HG02642 (cell line): ENCODE measurements around the gene CNN2.

Experiments used
- ATAC-seq: cut with Tn5 transposase; IDR thresholded peaks from one replicate; pipeline ENCODE4 v1.9.1; 2021; ENCODE audit warnings: mild to moderate bottlenecking; ENCODE audit not compliant: unreplicated experiment, poor library complexity

CNN2 gene

DNA sequence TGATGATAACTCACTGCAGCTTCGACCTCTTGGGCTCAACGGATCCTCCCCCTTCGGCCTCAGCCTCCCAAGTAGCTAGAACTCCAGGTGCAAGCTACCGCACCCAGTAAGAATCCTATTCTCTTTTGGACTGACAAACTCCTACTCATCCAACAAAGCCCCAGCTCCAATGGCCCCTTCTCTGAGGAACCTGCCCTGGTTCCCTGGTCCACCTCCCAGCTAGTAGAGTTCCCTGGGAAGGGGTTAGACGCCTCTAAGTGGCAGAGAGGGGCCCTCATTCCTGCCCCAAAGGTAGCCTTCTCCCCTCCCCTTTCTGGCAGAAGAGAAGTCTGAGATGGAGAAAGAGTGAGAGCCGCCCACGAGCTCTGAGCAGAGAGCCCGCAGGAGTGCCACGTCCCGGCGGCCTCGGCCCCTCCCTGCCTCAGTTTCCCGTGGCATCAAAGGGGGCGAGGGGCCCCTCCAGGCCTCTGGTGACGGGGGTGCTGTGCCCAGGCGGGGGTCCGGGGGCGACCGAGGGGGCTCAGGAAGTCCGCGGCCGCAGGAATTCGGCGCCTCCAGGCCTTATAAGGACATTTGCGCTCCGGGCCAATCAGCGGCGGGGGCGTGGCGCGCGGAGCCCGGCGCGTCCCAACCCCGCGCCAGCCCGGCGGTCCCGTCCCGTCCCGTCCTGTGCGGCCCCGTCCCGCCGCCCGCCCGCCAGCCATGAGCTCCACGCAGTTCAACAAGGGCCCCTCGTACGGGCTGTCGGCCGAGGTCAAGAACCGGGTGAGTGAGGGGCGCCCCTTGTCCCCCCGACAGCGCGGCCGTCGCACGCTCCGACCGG is at the start of gene CNN2:
Gene CNN2 (plus strand): TSS at position 649 of the 823 bp plus-strand sequence. CDS start 54 bp downstream, at position 703.
- peak; percentile 58 for ATAC-seq

DNA sequence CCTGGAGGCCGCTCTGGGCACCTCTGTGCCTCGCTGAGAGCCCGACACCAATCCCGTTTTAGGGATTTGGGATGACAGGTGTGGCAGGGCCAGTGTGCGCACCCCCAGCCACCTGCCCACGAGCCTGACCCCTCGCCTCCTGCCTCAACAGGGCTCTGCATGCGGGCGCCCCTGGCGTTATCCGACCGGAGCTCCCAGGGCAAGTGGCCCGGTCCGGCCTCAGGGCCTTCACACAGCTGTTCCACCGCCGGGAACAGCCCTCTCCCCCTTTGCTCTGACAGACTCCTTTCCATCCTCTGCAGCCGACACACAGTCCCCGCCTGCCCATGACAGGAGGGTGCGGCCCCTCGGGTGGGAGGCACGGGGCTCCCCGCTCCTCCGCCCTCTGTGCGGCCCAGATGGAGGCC is 49.3 kb upstream of the CNN2 start:
- ATAC-seq = no peak

DNA sequence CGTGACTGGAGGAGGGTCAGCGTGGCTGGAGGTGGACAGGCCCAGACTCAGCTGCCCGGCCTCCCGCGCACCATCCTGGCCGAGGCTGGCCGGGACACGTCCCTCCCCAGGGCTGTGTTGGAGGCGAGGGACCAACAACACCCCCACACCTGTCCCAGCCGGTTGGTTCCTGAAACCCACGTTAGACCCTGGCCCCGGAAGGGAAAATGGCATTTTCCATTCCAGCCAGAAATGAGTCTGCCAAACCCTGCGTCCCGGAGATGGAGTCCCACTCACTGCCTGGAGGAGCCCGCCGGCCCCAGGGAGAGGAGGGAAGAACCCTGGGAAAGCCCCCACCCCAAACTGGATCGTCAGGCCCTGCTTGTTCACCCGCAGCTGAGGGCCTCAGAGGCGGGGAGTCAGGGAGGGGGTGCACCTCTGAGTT is 47.1 kb upstream of the CNN2 start:
- no peak for ATAC-seq

DNA sequence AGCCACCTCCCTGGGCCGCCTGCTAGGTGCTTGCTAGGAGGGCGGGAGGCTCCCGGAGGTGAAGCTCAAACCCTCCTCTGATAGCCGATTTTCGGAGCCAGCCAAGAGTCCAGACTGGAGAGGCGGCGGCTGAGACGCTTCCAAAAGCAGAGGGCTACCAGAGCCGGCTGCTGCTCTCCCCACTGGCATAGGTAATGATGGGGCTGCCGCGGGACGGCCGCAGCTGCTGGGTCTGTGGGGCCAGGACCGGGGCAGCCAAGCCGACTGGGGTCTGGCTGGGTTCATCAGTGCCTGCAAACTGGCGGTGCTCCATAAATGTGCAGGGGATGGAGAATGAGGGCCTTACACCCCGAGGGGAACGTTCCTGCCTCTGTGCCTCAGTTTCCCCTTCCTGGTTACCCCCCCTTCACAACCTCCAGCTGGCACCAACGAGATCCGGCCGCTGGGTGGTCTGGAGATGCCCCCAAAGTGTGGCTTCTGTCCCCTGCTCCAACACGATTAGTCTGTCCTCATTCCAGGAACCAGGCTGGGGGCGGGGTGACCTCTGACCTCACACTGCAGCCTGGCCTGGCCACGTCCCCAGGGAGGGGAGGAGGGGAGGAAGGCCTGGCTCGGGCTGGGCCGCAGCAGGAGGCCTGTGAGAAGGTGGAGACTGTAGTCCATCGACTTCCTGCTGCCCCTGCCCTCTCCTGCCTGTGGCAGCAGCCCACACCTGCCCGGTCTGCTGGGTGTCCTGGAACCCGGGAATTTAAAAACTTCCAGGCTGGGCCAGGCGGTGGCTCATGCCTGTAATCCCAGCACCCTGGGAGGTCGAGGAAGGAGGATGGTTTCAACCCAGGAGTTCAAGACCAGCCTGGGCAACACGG is 46.0 kb upstream of the CNN2 start:
- no peak for ATAC-seq

DNA sequence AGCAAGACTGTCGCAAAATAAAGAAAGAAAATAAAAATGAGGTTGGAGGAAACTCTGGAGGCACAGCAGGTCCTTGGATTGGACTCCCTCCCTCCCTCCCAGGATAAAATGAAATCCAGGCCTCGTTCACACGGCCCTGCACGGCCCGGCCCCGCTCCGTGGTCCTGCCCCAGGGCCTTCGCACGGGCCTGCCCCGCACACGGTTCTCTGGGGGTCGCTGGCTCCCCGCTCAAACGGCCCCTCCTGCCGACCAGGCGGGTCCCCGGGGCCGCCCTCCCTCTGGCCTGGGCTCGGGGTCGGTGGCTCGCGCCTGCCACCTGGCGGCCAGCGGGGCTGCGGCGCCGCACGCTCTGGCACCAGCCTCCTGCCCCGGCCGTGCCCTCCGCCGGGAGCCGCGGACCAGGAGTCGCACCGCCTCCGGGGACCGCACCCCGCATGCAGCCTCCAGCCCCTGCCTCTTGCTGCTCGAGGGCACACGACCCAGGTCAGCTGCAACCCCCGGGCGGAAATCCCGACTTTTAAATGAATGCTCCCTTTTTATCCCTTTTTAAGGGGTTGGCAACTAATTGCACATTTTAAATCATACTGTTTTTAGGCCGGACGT is 43.7 kb upstream of the CNN2 start:
- peak; percentile 61 for ATAC-seq

DNA sequence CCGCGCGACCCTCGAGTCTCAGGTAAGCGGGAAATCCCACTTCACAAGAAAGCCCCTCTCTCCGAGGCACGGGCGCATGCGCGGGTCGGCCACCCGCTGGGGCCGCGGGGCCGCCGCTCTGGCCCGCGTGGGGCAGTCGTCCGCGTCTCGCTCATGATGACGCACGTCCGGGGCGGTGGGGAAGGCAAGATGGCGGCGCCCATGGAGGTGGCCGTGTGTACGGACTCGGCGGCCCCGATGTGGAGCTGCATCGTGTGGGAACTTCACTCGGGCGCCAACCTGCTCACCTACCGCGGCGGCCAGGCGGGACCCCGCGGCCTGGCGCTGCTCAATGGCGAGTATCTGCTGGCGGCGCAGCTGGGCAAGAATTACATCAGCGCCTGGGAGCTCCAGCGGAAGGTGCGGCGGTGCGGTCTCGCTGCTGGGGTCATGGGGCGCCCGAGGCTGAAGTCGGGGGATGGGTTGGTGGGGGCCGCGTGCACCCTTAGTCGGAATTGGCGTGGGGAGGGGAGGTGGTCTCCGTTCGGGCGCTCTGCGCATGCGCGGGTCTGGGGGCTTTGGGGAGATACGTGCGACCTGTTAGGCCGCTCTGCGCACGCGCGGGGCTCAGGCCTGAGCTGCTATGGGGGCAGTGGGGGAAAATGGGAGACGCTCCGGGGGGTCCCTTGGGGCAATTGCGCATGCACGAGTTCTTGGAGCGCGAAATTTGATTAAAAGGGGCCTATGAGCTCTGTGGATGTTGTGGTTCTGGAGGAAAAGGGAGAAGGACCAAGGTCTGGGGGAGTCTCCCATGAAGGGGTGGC is 42.0 kb upstream of the CNN2 start, which contains the start of gene WDR18:
Gene WDR18 (plus strand): TSS at position 181 of the 803 bp plus-strand sequence. CDS start 9 bp downstream, at position 190.
- peak; percentile 80 for ATAC-seq

DNA sequence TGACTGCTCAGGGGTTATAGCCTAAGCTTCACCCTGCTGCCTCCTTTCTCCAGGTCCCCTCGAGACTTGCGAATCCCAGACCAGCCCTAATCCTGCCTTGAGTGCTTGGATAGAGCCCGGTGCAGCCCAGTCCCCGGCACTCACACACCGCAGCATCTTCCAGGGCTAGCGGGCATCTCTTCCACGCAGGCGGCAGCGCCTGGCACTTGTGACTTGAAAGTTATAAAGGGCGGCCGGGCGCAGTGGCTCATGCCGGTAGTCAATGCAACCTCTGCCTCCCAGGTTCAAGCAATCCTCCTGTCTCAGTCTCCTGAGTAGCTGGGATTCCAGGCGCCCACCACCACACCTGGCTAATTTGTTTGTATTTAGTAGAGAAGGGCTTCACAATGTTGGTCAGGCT is 40.3 kb upstream of the CNN2 start:
- ATAC-seq = no peak

DNA sequence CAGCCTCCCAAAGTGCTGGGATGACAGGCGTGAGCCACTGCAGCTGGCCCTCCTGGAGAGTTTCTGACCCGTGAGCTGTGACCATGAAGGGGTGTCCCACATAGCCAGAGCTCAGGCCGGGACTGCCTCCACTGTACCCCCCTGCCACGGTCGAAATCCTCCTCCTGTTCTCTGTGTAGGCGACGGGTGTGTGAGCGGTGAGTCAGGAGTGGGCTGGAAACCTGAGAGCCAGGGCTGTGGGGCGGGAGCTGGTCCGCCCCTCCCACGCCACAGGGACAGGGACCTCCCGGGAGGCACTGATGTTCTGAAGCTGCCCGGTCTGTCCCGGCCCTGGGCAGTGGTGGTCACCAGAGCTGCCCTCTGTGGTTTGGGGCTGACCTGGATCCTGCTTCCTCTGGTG is 38.3 kb upstream of the CNN2 start:
- ATAC-seq = no peak

DNA sequence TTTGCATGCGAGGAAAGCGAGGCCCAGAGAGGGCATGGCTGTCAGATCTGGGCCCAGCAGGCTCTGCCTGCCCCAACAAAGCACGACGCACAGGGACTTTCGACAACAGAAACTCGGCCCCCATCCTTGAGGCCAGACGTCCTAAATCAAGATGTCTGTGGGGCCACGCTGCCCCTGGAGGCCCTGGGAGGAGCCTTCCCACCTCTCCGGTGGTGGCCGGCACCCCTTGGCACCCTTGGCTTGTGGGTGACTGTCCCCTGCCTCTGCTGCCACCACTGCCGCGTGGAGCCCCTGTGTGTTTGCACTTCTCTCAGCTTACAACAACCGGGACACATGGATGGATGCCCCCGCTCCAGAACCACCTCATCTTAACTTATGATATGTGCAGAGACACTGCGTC is 37.9 kb upstream of the CNN2 start:
- ATAC-seq = no peak

DNA sequence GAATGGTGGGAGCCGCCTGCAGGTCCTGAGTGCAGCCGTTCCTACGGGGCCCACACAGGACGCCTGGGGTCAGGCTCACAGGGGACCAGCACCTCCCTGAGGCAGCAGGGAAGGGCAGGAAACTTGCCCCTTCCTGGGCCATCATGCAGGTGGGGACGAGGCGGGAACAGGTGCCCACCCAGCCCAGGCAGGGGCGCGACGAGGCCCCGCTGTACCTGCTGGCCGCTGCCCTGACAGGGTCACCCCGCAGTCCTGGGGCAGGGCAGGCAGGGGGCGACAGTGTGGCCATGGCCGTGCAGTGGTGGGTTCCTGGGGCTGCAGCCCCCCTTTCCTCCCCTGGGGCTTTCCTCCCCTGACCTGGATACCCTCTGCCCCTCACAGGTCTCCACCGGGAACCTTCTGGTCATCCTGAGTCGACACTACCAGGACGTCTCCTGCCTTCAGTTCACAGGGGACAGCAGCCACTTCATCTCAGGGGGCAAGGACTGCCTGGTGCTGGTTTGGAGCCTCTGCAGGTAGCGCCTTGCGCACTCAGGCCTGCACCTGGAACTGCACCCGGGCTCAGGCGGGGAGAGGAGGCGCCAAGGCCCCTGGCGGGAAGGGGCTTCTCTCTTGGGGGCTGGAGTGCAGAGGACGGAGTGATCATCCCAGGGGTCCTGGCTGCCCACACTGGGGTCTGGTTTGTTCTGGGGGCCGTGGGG is 36.9 kb upstream of the CNN2 start:
- no peak for ATAC-seq

DNA sequence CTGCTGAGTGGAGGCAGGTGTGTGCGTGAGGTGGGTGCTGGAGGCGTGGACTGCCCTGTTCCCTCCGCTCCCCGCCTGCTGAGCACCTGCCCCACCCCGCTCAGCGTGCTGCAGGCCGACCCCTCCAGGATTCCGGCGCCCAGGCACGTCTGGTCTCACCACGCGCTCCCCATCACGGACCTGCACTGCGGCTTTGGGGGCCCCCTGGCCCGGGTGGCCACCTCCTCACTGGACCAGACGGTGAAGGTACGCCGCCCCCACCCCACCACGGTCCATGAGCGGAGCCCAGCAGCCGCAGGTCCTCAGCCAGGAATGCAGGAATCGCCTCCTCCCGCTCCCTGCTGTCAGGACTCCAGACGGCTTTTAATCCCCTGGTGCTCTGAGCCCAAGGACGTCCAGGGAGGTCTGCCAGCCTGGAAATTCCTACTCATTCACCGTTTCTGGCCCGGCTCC is 36.3 kb upstream of the CNN2 start:
- ATAC-seq = no peak

DNA sequence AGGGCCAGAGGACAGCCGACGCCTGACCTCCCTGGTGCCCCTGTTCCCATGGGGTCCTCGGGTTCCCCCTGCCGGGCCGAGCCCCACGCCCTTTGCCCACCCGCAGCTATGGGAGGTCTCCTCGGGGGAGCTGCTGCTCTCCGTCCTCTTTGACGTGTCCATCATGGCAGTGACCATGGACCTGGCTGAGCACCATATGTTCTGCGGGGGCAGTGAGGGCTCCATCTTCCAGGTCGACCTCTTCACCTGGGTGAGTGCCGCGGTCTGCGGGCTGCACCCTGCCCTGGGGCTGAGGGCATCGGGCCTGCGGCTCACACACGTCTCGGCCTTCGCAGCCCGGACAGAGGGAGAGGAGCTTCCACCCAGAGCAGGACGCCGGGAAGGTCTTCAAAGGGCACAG is 35.7 kb upstream of the CNN2 start:
- ATAC-seq = no peak

DNA sequence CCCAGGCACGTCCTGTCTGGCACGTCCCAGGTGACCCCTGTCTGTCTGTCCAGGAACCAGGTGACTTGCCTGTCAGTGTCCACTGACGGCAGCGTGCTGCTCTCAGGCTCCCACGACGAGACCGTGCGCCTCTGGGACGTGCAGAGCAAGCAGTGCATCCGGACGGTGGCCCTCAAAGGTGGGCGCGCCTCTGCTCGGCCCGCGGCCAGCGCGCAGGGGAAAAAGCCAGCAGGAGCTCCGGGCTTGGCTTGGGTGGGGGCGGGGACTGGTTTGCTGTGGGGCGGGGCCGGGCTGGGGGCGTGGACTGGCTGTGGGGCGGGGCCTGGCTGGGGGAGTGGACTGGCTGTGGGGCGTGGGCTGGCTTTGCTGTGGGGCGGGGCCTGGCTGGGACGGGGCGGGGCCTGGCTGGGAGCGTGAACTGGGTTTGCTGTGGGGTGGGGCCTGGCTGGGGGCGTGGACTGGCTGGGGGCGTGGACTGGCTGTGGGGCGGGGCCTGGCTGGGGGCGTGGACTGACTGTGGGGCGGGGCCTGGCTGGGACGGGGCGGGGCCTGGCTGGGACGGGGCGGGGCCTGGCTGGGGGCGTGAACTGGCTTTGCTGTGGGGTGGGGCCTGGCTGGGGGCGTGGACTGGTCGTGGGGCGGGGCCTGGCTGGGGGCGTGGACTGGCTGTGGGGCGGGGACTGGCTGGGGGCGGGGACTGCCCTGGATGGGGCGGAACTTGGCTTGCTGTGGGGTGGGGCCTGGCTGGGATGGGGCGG is 35.1 kb upstream of the CNN2 start:
- ATAC-seq = no peak

DNA sequence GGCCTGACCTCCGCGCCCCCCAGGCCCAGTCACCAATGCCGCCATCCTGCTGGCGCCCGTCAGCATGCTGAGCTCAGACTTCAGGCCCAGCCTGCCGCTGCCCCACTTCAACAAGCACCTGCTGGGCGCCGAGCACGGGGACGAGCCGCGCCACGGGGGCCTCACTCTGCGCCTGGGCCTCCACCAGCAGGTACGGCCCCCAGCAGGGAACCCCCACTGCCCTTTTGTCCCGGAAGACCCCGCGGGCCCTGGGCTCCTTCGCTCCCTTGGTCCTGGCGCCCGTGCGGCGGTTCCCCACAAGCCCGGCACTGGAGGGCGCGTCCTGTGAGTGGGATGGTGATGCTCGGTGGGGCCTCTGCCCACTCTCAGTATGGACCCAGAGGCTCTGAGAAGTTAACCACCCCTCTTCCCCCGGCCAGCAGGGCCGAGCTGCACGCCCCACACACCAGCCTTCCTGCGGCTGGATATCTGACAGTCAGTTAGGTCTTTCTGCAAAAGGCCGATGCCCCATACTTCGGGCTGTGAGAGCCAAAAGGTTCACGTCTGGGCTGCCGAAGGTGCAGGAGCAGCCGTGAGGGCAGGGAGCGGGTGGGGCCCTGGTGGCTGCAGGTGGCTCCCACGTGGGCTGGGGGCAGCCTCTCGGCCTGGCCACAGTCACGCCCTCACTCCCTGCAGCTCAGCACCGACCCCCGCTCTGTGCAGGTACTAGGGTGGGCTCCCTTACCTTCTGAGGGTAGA is 34.3 kb upstream of the CNN2 start:
- ATAC-seq = no peak

DNA sequence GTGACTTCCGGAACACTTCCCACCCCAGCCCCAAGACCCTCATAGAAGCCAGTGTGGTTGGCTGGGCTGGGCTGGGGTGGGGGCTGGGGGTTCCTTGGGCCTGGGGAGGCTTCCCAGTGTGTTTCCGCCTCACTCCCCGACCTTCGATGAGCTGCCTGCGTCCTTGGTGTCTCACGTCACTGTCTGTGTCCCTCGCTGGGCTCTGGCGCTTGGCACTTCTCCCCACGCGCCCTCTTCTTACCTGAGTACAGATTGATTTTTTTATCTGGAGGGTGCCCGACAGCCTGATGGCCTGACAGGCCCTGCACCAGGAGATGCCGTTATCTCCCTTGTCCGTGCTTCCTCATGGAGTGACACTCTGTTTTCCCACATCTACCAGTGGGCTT is 33.7 kb upstream of the CNN2 start:
- ATAC-seq = no peak

DNA sequence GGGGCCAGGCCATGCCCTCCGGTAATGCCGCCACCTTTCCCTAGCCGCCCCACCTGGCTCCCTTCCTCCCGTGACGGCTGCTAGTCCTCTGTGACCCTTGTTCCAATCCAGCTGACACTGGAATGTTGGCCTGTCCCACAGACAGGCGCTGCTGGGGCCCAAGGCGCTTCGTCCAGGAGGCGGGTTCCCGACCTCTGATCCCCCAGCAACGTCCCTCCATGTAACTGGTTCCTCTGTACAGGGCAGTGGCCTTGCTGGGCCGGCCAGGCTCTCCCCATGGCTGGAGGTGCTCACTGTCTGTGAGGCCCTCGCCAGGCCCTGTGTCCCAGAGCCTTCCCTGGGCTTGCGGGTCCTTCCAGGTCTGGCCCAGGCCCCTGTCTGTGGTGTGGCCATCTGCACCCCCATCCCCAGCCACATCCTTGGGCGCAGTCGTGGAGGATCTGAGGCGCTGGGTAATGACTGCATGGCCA is 33.0 kb upstream of the CNN2 start:
- no peak for ATAC-seq

DNA sequence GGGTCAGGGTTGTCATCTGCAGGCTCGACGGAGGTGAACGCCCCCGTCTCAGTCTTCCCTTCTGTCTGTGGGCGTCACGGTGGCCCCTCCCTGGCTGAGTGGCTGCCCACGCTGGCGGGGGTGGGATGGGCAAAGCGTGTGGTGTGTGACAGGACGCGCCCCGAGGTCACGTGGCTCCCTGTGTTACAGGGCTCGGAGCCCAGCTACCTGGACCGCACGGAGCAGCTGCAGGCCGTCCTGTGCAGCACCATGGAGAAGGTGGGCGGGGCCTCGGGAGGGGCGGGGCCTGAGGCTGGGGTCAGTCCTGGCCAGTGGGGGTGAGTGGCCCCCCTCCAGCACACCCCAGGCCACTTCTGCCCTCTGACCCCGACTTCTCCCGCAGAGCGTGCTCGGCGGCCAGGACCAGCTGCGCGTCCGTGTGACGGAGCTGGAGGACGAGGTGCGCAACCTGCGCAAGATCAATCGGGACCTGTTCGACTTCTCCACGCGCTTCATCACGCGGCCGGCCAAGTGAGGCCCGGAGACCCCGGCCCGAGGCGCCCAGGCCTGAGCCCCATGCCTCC is 32.5 kb upstream of the CNN2 start:
- no peak for ATAC-seq

DNA sequence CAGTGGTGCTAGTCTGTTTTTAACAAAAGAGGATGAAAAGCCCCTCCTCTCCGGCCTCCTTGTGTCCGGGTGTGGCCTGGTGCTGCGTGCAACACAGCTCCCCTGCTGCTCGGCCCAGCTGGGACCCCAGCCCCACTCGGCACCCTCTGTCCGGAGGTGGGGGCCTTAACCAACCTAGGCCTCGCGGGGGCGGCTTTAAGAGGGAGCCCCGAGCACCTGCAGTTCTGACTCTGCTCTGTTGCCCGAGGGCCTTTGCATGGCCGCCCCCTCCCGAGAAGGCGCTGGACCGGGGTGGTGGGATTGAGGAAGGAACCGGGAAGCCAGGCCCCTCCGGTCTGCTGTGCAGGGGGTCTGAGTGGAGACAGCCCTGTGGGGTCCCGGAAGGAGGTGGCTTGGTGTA is 31.9 kb upstream of the CNN2 start:
- no peak for ATAC-seq
